ENCODE data around the gene TNS1.

The TNS1 gene

GRCh38 chr2:217804791-217805667, 197.8 kb downstream of the TNS1 start:
- no peak for DNase-seq

DNA sequence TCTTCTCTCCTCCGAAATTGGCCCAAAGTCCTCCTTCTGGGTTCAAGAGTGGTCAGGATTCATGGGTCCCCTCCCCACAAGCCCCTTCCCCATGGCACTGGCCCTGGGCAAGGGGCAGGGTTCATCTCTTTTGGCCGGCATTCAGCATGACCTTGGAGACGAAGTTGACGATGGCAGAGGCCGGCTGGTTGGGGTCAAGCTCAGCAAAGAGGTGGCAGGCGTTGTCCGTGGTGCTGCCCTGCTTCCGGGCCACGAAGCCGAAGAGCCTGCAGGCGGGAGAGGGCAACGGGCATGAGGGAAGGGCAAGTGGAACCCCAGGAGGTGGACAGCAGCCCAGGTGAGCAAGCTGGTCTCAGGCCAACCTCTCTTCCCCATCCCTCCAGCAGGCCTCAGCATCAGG, 198.5 kb downstream of the TNS1 start:
- DNase-seq = no peak

- DNase-seq = no peak
These were observed 199.2 kb downstream of the TNS1 start for GRCh38 chr2:217803653-217803960.

GRCh38 chr2:217802876-217803652, 199.7 kb downstream of the TNS1 start:
- DNase-seq = no peak

DNA sequence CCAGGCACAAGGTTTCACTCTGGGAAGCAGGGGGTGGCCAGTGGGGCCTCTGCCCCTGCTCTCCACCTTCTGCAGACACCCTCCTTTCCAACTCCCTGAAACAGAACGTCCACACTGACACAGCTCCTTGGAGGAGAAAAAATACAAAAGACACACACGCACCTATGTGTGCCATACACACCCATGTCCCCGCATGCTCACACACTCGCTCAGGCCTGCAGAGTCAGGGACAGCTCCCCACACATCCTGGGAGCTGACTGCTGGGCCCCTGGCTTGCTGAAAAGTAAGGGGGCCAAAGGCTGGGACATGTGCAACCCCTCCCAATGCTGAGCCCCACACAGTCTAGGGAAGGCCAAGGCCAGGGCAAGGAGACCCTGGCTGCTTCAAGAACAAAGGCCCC, 200.5 kb downstream of the TNS1 start:
- no peak for DNase-seq

GRCh38 chr2:217801711-217802110, 201.1 kb downstream of the TNS1 start:
- DNase-seq = no peak

- no peak for DNase-seq
These were observed 201.7 kb downstream of the TNS1 start for GRCh38 chr2:217801115-217801531.

GRCh38 chr2:217800433-217801114, 202.2 kb downstream of the TNS1 start:
- DNase-seq = no peak

GRCh38 chr2:217799563-217800432, 203.0 kb downstream of the TNS1 start:
- DNase-seq = no peak

DNA sequence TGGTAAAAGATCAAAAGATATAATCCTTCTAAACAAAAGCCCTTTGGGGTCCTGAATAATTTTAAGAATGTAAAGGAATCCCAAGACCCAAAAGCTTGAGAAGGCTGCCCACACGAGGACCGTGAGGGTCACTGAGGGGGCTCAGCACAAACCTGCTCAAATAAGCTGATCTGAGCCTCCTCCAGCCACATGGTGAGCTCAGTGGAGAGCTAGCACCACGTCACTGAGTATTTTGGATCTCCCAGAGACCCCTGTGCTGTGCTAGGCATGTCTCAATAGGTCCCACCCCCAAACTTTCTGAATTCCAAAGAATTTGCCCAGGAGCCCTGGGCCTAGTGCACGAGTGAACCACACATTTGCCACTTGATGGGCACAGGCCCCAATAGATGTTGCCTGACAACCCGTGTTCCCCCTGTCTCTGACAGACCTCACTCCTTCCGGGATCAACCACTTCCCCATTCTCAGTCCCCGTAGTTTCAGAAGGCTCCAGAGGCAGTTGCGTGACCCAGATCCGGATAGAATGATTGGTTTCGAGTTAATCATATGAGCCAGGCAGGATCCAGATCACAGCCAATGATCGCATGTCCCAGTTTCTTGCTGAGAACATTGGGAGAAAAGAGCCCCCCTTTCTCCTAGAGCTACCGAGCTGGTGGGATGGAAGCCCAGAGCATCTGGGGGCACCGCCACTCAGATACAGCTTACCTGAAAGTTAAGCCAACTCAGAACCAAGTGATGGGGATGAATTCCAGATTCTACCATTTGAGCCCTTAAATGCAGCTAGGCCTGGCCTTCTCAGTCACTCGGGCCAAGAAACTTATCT, 203.8 kb downstream of the TNS1 start:
- peak; percentile 77 for DNase-seq

GRCh38 chr2:217798191-217798590, 204.6 kb downstream of the TNS1 start:
- DNase-seq = no peak

DNA sequence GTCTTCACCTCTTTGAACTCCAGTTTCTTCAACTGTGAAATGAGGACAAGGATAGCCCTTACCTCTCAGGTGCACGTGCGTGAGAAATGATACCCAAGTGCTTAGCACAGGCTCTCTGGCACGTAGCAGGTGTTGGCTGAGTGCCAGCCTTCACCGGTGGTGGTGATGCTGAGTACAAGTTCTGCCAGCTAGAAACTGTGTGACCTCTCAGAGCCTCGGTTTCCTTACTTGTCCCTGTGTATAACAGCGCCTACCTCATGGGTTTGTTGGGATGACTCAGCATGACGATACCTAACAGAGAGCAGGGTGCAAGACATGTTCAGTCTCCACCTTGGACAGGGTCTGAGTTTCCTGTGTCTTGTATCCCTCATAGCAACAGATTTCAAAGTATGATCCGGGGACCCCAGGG, 205.1 kb downstream of the TNS1 start:
- no peak for DNase-seq

- no peak for DNase-seq
These were observed 205.6 kb downstream of the TNS1 start for GRCh38 chr2:217797165-217797564.

DNA sequence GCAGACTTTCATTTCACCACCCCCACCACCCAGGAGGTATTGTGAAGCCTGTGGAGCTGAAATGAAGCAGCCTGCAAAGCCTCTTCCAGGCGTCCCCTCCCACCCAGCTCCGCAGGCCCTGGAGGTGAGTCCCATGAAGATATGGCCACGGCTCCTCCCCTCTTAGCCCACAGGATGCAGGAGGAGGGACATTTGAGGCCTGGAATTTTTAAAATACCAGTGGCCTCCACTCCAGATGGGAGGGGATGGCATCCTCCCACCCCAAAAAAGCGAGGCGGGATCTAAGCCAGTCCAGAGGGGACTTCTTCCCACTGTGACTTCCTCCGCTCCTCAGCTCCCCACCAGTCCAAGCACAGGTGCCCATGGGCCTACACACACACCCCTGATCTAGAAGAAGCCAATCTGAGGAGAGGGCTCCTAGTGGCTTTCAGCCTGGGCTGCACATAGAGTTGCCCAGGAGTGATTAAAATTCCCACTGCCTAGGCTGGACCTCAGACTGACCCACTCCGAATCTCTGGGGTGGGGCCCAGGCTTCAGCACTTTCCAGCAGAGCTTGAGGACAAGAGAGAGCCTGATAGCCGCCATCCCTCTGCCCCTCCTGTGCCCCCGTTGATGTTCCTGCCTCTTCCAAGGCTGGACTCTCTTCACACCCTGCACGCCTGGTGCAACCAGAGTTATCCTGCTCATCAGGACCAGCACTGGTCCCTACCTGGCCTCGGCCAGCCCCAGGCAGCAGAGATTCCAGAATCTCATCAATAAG, 206.9 kb downstream of the TNS1 start:
- no peak for DNase-seq

DNA sequence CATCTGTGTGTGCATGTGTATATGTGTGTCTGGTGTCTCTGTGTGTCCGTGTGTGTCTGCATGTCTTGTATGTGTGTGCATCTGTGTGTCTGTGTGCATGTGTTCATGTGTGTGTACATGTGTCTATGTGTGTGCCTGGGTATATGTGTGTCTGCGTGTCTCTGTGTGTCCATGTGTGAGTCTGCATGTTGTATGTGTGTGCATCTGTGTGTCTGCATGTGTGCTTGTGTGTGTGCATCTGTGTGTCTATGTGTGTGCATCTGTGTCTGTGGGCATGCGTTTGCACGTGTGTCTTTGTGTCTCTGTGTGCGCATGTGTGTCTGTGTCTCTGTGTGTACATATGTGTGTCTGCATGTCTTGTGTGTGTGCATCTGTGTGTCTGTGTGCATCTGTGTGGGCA, 207.7 kb downstream of the TNS1 start:
- no peak for DNase-seq

GRCh38 chr2:217794133-217794986, 208.4 kb downstream of the TNS1 start:
- no peak for DNase-seq

- no peak for DNase-seq
These were observed 209.1 kb downstream of the TNS1 start for GRCh38 chr2:217793566-217794132.

DNA sequence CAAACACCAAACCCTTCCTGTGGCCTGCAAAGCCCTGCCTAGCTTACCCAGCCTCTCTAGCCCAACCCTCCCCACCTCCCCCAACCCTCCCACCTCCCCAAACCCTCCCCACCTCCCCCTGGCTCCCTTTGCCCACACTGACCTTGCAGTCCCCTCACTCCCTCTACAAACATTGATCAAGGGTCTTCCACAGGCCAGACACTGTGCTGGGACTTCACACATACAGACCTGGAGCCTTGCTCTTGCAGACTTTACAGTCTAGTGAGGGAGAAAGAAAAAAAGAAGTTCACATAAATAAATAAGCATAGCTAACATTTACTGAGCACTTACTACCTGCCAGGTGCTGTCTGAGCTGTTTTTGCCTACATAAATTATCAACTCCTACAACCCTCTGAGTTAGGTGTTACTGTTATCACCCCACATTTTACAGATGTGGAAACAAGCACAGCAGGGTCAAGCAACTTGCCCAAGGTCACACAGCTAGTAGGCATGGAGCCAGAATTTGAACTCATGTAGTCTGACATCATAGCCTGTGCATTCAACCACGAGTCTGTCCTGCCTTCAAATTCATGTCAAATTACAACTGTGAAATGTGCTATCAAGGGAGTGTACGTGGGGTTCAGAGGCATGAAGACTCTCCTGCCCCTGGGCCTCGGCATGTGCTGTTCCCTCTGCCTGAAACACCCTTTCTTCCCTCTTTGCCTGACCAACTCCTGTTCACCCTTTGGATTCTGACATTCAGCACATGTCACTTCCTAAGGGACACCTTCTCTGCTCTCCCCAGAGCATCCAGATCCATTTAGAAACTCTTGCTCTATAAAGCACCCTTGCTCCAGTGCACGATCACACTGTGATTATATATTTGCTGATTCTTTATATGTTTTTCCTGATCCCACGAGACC, 209.9 kb downstream of the TNS1 start:
- no peak for DNase-seq

DNA sequence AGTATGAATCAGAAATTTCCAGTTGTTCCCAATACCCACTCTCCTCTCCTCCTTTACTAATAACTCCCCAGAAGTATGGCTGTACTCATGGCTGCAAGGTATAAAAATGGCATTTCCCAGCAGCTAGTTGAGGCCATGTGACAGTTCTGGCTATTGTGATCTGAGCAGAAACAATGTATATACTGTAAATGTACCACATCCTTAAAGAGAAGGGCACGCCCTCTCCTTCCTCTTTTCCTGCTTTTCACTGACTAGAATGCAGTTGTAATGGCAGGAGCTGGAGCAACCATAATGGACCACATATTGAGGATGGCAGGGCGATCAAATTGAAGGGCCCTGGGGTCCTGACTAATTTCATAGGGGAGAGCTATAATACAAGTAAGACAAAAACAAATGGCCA, 211.2 kb downstream of the TNS1 start:
- DNase-seq = no peak

Data from hematopoietic multipotent progenitor cell treated with erythropoietin and hydrocortisone succinate and interleukin-3 and kit ligand, for 6 days (in vitro differentiated cells).